ENCODE results near the gene TEX13D. TPM values are rescaled to one million over a fixed set of nuclear protein-coding genes. Genes with fewer than 3 reads are reported as not detected.
"Not testable (repeated sequence)": the region's sequence is repeated elsewhere in the genome, so short reads cannot be mapped to it uniquely, and the experiment has no call there.

Gene TEX13D
- total RNA-seq, 1 experiment from 2014 or later: not detected

DNA sequence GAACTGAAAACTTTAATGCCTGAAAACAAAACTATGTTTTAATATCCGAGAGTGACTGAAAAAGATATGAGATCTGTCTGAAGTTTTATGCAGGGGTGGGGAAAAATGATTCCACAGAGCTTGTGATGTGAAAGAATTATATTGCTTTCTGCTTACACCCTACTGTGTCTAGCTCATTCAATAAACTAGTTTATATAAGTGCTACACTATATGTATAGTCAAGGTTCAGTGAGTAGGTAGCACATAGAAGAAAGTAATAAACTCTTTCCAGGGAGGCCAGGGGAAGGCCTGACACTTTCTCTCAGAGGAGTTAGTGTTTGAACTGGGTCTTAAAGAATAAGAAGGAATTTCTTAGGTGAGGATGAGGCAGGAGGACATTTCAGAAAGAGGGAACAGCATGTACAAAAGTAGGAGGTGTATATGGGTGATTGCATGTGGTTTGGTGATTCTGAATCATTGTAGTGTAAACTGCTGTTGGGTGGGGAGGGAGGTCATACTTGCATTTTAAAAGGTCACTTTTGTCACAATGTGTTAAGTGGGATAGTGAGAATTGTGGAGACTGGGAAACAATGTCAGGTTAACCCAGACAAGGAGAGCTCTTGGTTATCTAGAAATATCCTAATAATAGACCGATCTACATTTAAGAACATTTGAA is 25.1 kb upstream of the TEX13D start:
- no peak for TF ChIP-seq CTCF (IDR thresholded peaks at IDR 0.05; ENCODE audit: unreplicated experiment)
- intact Hi-C loops (cut with micrococcal nuclease; ENCODE audit: unreplicated experiment): no loop called here
- H3K9me3 Mint-ChIP-seq (ENCODE audit: low read depth, unreplicated experiment): peaks cover 2% of the 10 kb centered on the region
- H3K27ac Mint-ChIP-seq (ENCODE audit: unreplicated experiment): no peak overlapping the region
- no peaks in the 10 kb centered on the region for H3K36me3 Mint-ChIP-seq (ENCODE audit: insufficient read depth, unreplicated experiment)
- no peak for DNase-seq
- H3K27me3 Mint-ChIP-seq (ENCODE audit: unreplicated experiment): no peaks in the 10 kb centered on the region
- CTCF ChIA-PET: interaction anchor here (1.3 kb wide), 1 partner anchor 22 kb away, joined by 3 read pairs; no protein-coding TSS in a partner anchor
- H3K4me1 Mint-ChIP-seq (ENCODE audit: low read depth, unreplicated experiment): peaks cover 22% of the 10 kb centered on the region
- H3K4me3 Mint-ChIP-seq (ENCODE audit: low read depth, unreplicated experiment): no peak overlapping the region
- no TSS peak for BruUV-seq (replicated peaks)

GRCh38 chrX:124325732-124326131 is 6.7 kb upstream of the TEX13D start:
- intact Hi-C loops (cut with micrococcal nuclease; ENCODE audit: unreplicated experiment): no loop called here
- no peaks in the 10 kb centered on the region for H3K9me3 Mint-ChIP-seq (ENCODE audit: low read depth, unreplicated experiment)
- H3K4me3 Mint-ChIP-seq (ENCODE audit: low read depth, unreplicated experiment): no peak overlapping the region
- CTCF ChIA-PET: no interaction called here
- no peak for DNase-seq
- BruUV-seq (replicated peaks): no TSS peak
- no peak for TF ChIP-seq CTCF (IDR thresholded peaks at IDR 0.05; ENCODE audit: unreplicated experiment)
- peaks cover 8% of the 10 kb centered on the region for H3K4me1 Mint-ChIP-seq (ENCODE audit: low read depth, unreplicated experiment)
- H3K27ac Mint-ChIP-seq (ENCODE audit: unreplicated experiment): no peak overlapping the region
- H3K36me3 Mint-ChIP-seq (ENCODE audit: insufficient read depth, unreplicated experiment): no peaks in the 10 kb centered on the region
- no peaks in the 10 kb centered on the region for H3K27me3 Mint-ChIP-seq (ENCODE audit: unreplicated experiment)

DNA sequence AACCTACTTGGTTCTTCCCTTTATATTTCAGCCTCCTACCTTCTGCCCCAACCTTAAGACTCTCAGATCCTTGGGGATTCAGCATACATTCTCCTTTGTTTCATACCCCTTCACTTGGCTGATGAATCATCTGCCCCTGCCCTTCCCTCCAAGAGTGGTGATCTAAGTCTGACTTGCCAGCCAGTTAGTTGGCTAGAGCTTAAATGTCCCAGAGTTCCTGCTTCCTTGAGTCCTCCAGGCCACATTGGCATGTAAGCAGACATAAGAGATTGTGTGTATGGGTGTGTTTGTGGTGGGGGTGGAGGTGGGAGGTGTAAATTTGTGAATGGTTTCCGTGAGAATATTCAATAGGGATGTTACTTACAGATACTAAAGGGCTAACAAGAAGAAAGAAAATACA is 3.7 kb upstream of the TEX13D start:
- CTCF ChIA-PET: interaction anchor here (0.8 to 0.9 kb wide), 2 partner anchors 22 to 66 kb away, joined by 3 read pairs; no protein-coding TSS in a partner anchor
- H3K27me3 Mint-ChIP-seq (ENCODE audit: unreplicated experiment): no peaks in the 10 kb centered on the region
- H3K9me3 Mint-ChIP-seq (ENCODE audit: low read depth, unreplicated experiment): no peaks in the 10 kb centered on the region
- H3K27ac Mint-ChIP-seq (ENCODE audit: unreplicated experiment): no peak overlapping the region
- DNase-seq: peak; percentile 25
- H3K36me3 Mint-ChIP-seq (ENCODE audit: insufficient read depth, unreplicated experiment): no peaks in the 10 kb centered on the region
- intact Hi-C loops (cut with micrococcal nuclease; ENCODE audit: unreplicated experiment): no loop called here
- H3K4me3 Mint-ChIP-seq (ENCODE audit: low read depth, unreplicated experiment): no peak overlapping the region
- H3K4me1 Mint-ChIP-seq (ENCODE audit: low read depth, unreplicated experiment): peaks cover 8% of the 10 kb centered on the region
- no peak for TF ChIP-seq CTCF (IDR thresholded peaks at IDR 0.05; ENCODE audit: unreplicated experiment)
- BruUV-seq (replicated peaks): no TSS peak

- Mint-ChIP-seq H3K36me3 (ENCODE audit: insufficient read depth, unreplicated experiment) (no peaks in the 10 kb centered on the region), H3K27me3 (ENCODE audit: unreplicated experiment) (peaks cover 25% of the 10 kb centered on the region), H3K4me1 (ENCODE audit: low read depth, unreplicated experiment) (peaks cover 2% of the 10 kb centered on the region), H3K27ac (ENCODE audit: unreplicated experiment) (no peak overlapping the region), H3K4me3 (ENCODE audit: low read depth, unreplicated experiment) (no peak overlapping the region), H3K9me3 (ENCODE audit: low read depth, unreplicated experiment) (no peaks in the 10 kb centered on the region)
- intact Hi-C loops (cut with micrococcal nuclease; ENCODE audit: unreplicated experiment): no loop called here
- TF ChIP-seq CTCF (IDR thresholded peaks at IDR 0.05; ENCODE audit: unreplicated experiment): no peak
- CTCF ChIA-PET: no interaction called here
- DNase-seq: no peak
- BruUV-seq (replicated peaks): no TSS peak
These were observed 1.4 kb downstream of the TEX13D start for GRCh38 chrX:124333862-124334261.

DNA sequence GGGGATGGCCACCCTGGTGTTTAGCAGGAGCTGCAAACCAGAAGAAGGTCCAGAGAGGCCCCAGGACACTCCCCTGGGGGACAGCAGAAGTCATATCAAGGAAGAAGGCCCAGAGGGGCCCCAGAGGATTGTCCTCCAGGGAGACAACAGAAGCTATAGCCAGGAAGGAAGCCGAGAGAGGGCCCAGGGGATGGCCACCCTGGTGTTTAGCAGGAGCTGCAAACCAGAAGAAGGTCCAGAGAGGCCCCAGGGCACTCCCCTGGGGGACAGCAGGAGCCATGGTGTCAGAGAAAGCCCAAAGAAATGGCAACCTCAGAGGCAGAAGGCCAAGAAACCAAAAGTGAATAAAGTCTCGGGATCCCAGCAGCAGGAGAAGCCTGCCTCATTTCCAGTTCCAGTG is 2.1 kb downstream of the TEX13D start:
- H3K4me1 Mint-ChIP-seq (ENCODE audit: low read depth, unreplicated experiment); CTCF ChIA-PET; H3K36me3 Mint-ChIP-seq (ENCODE audit: insufficient read depth, unreplicated experiment); BruUV-seq (replicated peaks); H3K9me3 Mint-ChIP-seq (ENCODE audit: low read depth, unreplicated experiment); H3K27ac Mint-ChIP-seq (ENCODE audit: unreplicated experiment); DNase-seq; intact Hi-C loops (cut with micrococcal nuclease; ENCODE audit: unreplicated experiment); H3K4me3 Mint-ChIP-seq (ENCODE audit: low read depth, unreplicated experiment): not testable (repeated sequence)
- peaks cover 25% of the 10 kb centered on the region for H3K27me3 Mint-ChIP-seq (ENCODE audit: unreplicated experiment)

Measured in Calu3 (cell line).